ENCODE results near the gene FAM50A. TPM values are rescaled to one million over a fixed set of nuclear protein-coding genes. Genes with fewer than 3 reads are reported as not detected.

Gene FAM50A
- total RNA-seq, 1 experiment from 2014 or later, result 82.1 TPM

GRCh38 chrX:154449618-154450017 lies 5.7 kb downstream of the FAM50A start:
- H3K36me3 ChIP-seq (ENCODE audit: low read depth), result no peaks in the 10 kb centered on the region
- no peaks in the 10 kb centered on the region for H3K4me1 ChIP-seq (replicated peaks; ENCODE audit: insufficient read depth)
- H3F3A ChIP-seq (ENCODE audit: insufficient read depth, low read depth), result no peaks in the 10 kb centered on the region
- H2AFZ ChIP-seq, result no peak overlapping the region
- BruUV-seq (replicated peaks), result no TSS peak
- no peak for DNase-seq
- H4K20me1 ChIP-seq (ENCODE audit: insufficient read depth), result no peaks in the 10 kb centered on the region
- H3K9me2 ChIP-seq (ENCODE audit: insufficient read depth), result no peaks in the 10 kb centered on the region
- H3K9me3 ChIP-seq (ENCODE audit: insufficient read depth, low read depth), result no peaks in the 10 kb centered on the region
- H3K4me2 ChIP-seq, result no peak overlapping the region
- H3K27me3 ChIP-seq (ENCODE audit: insufficient read depth, low read depth), result no peaks in the 10 kb centered on the region
- POLR2A ChIA-PET (ENCODE audit: unreplicated experiment), result no interaction called here
- no peak overlapping the region for H3K4me3 ChIP-seq
- H3K79me2 ChIP-seq (ENCODE audit: low read depth), result peaks cover 7% of the 10 kb centered on the region
- TF ChIP-seq, protein P1, sequence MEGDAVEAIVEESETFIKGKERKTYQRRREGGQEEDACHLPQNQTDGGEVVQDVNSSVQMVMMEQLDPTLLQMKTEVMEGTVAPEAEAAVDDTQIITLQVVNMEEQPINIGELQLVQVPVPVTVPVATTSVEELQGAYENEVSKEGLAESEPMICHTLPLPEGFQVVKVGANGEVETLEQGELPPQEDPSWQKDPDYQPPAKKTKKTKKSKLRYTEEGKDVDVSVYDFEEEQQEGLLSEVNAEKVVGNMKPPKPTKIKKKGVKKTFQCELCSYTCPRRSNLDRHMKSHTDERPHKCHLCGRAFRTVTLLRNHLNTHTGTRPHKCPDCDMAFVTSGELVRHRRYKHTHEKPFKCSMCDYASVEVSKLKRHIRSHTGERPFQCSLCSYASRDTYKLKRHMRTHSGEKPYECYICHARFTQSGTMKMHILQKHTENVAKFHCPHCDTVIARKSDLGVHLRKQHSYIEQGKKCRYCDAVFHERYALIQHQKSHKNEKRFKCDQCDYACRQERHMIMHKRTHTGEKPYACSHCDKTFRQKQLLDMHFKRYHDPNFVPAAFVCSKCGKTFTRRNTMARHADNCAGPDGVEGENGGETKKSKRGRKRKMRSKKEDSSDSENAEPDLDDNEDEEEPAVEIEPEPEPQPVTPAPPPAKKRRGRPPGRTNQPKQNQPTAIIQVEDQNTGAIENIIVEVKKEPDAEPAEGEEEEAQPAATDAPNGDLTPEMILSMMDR (conservative IDR thresholded peaks at IDR 0.05), result no peak
- TF ChIP-seq EZH2 (IDR thresholded peaks at IDR 0.05; ENCODE audit: low read depth), result no peak
- intact Hi-C loops (cut with micrococcal nuclease; ENCODE audit: unreplicated experiment), result no loop called here
- H3K27ac ChIP-seq, result no peak overlapping the region
- CTCF ChIA-PET, result no interaction called here

DNA sequence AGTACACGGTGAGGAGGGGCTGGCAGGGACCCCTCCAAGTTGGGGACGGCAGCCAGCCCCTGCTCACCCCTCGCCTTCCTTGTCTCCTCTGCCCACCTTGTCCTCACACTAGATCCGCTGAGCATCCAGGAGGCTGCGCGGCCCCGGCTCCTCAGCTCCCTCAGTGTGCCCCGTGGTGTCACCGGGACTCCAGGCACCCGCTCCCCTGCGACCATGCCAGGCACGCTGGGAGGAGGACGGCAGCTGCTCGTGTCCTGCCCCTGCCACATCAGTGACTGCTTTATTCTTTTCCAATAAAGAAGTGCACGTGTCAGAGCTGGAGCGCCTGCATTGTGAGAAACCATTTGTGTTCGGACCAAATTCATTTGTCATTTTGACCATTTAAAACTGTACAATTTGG lies 6.4 kb downstream of the FAM50A start:
- H3K4me2 ChIP-seq, result no peak overlapping the region
- intact Hi-C loops (cut with micrococcal nuclease; ENCODE audit: unreplicated experiment), result no loop called here
- no peaks in the 10 kb centered on the region for H3K27me3 ChIP-seq (ENCODE audit: insufficient read depth, low read depth)
- BruUV-seq (replicated peaks), result no TSS peak
- POLR2A ChIA-PET (ENCODE audit: unreplicated experiment), result no interaction called here
- no peaks in the 10 kb centered on the region for H3K9me2 ChIP-seq (ENCODE audit: insufficient read depth)
- no peak overlapping the region for H3K4me3 ChIP-seq
- H3F3A ChIP-seq (ENCODE audit: insufficient read depth, low read depth), result no peaks in the 10 kb centered on the region
- no peak overlapping the region for H2AFZ ChIP-seq
- no peaks in the 10 kb centered on the region for H3K4me1 ChIP-seq (replicated peaks; ENCODE audit: insufficient read depth)
- DNase-seq, result no peak
- CTCF ChIA-PET, result no interaction called here
- no peaks in the 10 kb centered on the region for H3K36me3 ChIP-seq (ENCODE audit: low read depth)
- H3K27ac ChIP-seq, result no peak overlapping the region
- H3K79me2 ChIP-seq (ENCODE audit: low read depth), result peaks cover under 1% of the 10 kb centered on the region; the same call in 1 of the 2 replicates
- H4K20me1 ChIP-seq (ENCODE audit: insufficient read depth), result no peaks in the 10 kb centered on the region
- TF ChIP-seq, protein P1 (conservative IDR thresholded peaks at IDR 0.05), result no peak
- no peak for TF ChIP-seq EZH2 (IDR thresholded peaks at IDR 0.05; ENCODE audit: low read depth)
- H3K9me3 ChIP-seq (ENCODE audit: insufficient read depth, low read depth), result no peaks in the 10 kb centered on the region

DNA sequence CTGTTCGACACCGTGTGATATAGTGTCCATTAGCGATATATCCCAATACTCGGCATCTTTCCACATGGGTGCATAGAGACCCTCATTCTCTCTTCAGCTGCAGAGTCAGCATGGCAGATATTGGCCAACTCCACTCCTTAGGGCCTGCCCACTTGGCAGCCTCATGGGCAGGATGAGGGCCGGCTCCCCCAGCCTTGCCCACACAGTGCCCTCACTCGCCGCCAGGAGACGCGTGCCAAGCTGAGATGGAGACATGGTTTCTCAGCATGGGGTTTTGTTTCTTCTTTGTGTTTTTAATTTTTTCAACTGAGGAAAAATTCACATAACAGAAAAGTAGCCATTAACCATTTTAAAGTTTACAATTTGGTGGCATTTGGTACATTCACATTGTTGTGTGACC lies 8.9 kb downstream of the FAM50A start:
- BruUV-seq (replicated peaks), result no TSS peak
- no peak for DNase-seq
- no peaks in the 10 kb centered on the region for H3K4me1 ChIP-seq (replicated peaks; ENCODE audit: insufficient read depth)
- no peak overlapping the region for H3K4me3 ChIP-seq
- ChIA-PET POLR2A (ENCODE audit: unreplicated experiment) (interaction anchor here (0.6 kb wide), 1 partner anchor 11 kb away, joined by 8 read pairs; no protein-coding TSS in a partner anchor), CTCF (no interaction called here)
- H3K27me3 ChIP-seq (ENCODE audit: insufficient read depth, low read depth), result no peaks in the 10 kb centered on the region
- no peaks in the 10 kb centered on the region for H3K9me2 ChIP-seq (ENCODE audit: insufficient read depth)
- H2AFZ ChIP-seq, result no peak overlapping the region
- H3K36me3 ChIP-seq (ENCODE audit: low read depth), result no peaks in the 10 kb centered on the region
- intact Hi-C loops (cut with micrococcal nuclease; ENCODE audit: unreplicated experiment), result no loop called here
- H3K9me3 ChIP-seq (ENCODE audit: insufficient read depth, low read depth), result no peaks in the 10 kb centered on the region
- H3K79me2 ChIP-seq (ENCODE audit: low read depth), result no peaks in the 10 kb centered on the region
- no peak overlapping the region for H3K27ac ChIP-seq
- H4K20me1 ChIP-seq (ENCODE audit: insufficient read depth), result no peaks in the 10 kb centered on the region
- no peak overlapping the region for H3K4me2 ChIP-seq
- no peak for TF ChIP-seq EZH2 (IDR thresholded peaks at IDR 0.05; ENCODE audit: low read depth)
- TF ChIP-seq, protein P1 (conservative IDR thresholded peaks at IDR 0.05), result no peak
- H3F3A ChIP-seq (ENCODE audit: insufficient read depth, low read depth), result peaks cover 8% of the 10 kb centered on the region; the same call in 1 of the 2 replicates
